HCT116 (cell line): ENCODE measurements around the gene ANXA2. TPM values are rescaled to one million over a fixed set of nuclear protein-coding genes. Genes with fewer than 3 reads are reported as not detected.

Experiments used
- ATAC-seq: fragments of 200-7000 bp; cut with Tn5 transposase; 2 replicates; pipeline ENCODE4 v1.9.1; 2020; ENCODE audit warnings: mild to moderate bottlenecking, moderate library complexity
- BruUV-seq: library from RNA; stranded (reverse); fragments of 400-500 nt; replicated peaks from 2 replicates; lab custom pipeline; 2021; lab: Mats Ljungman, UMichigan
- CTCF ChIA-PET: fragments of 300-600 bp; sonication (Branson Sonifier 250); formaldehyde crosslinking; loops from one replicate; lab custom pipeline; 2021; ENCODE audit warnings: antibody characterized with exemption; lab: Charles Lee
- POLR2A ChIA-PET: fragments of 300-600, 350-600 bp; sonication (Branson Sonifier 250); formaldehyde crosslinking; loops from one replicate; lab custom pipeline; 2021; ENCODE audit warnings: antibody characterized with exemption; lab: Charles Lee
- RAD21 ChIA-PET, 2 experiments: fragments of 300-600 bp; sonication (Branson Sonifier 250); formaldehyde crosslinking; loops; one replicate each; lab custom pipeline; 2023; ENCODE audit warnings: low total read pairs in 2 of 2; ENCODE audit not compliant: uncharacterized antibody in 2 of 2, unreplicated experiment in 2 of 2, low non-redundant PET in 1 of 2; lab: Charles Lee
- DNase-seq: peaks from one replicate; pipeline ENCODE4 v3.0.0-alpha.2; 2010; ENCODE audit warnings: low read depth, low spot score
- H2AFZ ChIP-seq: fragments of 200-600 bp; shearing (Covaris generic), sonication (generic); 2 replicates; pipeline ENCODE4 v1.6.1; 2017; ENCODE audit warnings: low read depth, mixed run types, mixed read lengths, antibody characterized with exemption, low read length; ENCODE audit not compliant: poor library complexity, severe bottlenecking
- H3K27ac ChIP-seq: 2 replicates; pipeline ENCODE4 v1.5.1; 2012; ENCODE audit warnings: low read depth, low read length
- H3K27me3 ChIP-seq: fragments of 200-600 bp; sonication (generic); 2 replicates; pipeline ENCODE4 v1.6.1; 2016; ENCODE audit warnings: mixed run types, low read length, mixed read lengths; ENCODE audit not compliant: insufficient read depth
- H3K36me3 ChIP-seq, 2 experiments: fragments of 200-500 bp in 1 of 2; fragments of 200-600 bp in 1 of 2; sonication (Bioruptor generic) in 1 of 2; sonication (generic) in 1 of 2; 2 replicates each; pipeline versions ENCODE4 v1.5.1 to v1.6.1; 2014 to 2016; ENCODE audit warnings: low read length in 2 of 2, inconsistent platforms in 1 of 2, mixed read lengths in 1 of 2, mixed run types in 1 of 2; ENCODE audit not compliant: insufficient read depth in 2 of 2, control insufficient read depth in 1 of 2
- H3K4me1 ChIP-seq, 2 experiments: fragments of 200-600 bp in 1 of 2; sonication (generic) in 1 of 2; 2 replicates each; pipeline versions ENCODE4 v1.5.1 to v1.6.1; 2012 to 2017; ENCODE audit warnings: low read length in 2 of 2, inconsistent platforms in 1 of 2, mild to moderate bottlenecking in 1 of 2, mixed read lengths in 1 of 2, mixed run types in 1 of 2, moderate library complexity in 1 of 2; ENCODE audit not compliant: insufficient read depth in 2 of 2, control insufficient read depth in 1 of 2
- H3K4me2 ChIP-seq: fragments of 200-600 bp; sonication (generic); 2 replicates; pipeline ENCODE4 v1.6.1; 2017; ENCODE audit warnings: mixed run types, low read length, mixed read lengths
- H3K4me3 ChIP-seq, 2 experiments: fragments of 200-600 bp in 1 of 2; sonication (generic) in 1 of 2; replicated peaks in 1 of 2; 2 replicates each; pipeline ENCODE4 v1.5.1; 2011 to 2016; ENCODE audit warnings: low read length in 2 of 2, control low read depth in 1 of 2, low read depth in 1 of 2, mild to moderate bottlenecking in 1 of 2, mixed read lengths in 1 of 2, mixed run types in 1 of 2
- H3K79me2 ChIP-seq: fragments of 200-600 bp; sonication (generic); 2 replicates; pipeline ENCODE4 v1.6.1; 2017; ENCODE audit warnings: mild to moderate bottlenecking, mixed run types, low read length, moderate library complexity, mixed read lengths; ENCODE audit not compliant: insufficient read depth
- H3K9ac ChIP-seq: fragments of 200-600 bp; sonication (generic); 2 replicates; pipeline ENCODE4 v1.6.1; 2016; ENCODE audit warnings: low read length, mixed read lengths
- H3K9me2 ChIP-seq: fragments of 200-600 bp; sonication (generic), shearing (Covaris generic); 2 replicates; pipeline ENCODE4 v1.6.1; 2017; ENCODE audit warnings: mixed run types, mild to moderate bottlenecking, moderate library complexity; ENCODE audit not compliant: insufficient read depth
- H3K9me3 ChIP-seq, 2 experiments: fragments of 200-500 bp in 1 of 2; fragments of 200-600 bp in 1 of 2; sonication (Bioruptor generic) in 1 of 2; sonication (generic) in 1 of 2; 2 replicates each; pipeline ENCODE4 v1.6.1; 2014 to 2017; ENCODE audit warnings: low read length in 2 of 2, mixed read lengths in 2 of 2, inconsistent platforms in 1 of 2, low read depth in 1 of 2, mild to moderate bottlenecking in 1 of 2, mixed run types in 1 of 2, moderate library complexity in 1 of 2; ENCODE audit not compliant: control insufficient read depth in 1 of 2, insufficient read depth in 1 of 2
- H4K20me1 ChIP-seq: fragments of 200-600 bp; sonication (generic), shearing (Covaris generic); 2 replicates; pipeline ENCODE4 v1.6.1; 2017; ENCODE audit warnings: mixed run types, mild to moderate bottlenecking, moderate library complexity; ENCODE audit not compliant: insufficient read depth
- CEBPB ChIP-seq: IDR thresholded peaks from 2 replicates; pipeline ENCODE4 v1.6.1; 2012; ENCODE audit warnings: low read depth
- EGR1 ChIP-seq: IDR thresholded peaks from 2 replicates; pipeline ENCODE4 v1.6.1; 2012; ENCODE audit warnings: low read depth
- ELF1 ChIP-seq: IDR thresholded peaks from 2 replicates; pipeline ENCODE4 v1.6.1; 2012; ENCODE audit warnings: low read depth, borderline replicate concordance
- EZH2phosphoT487 ChIP-seq: fragments of 200-600 bp; IDR thresholded peaks from 2 replicates; pipeline ENCODE4 v1.6.1; 2018; ENCODE audit warnings: antibody characterized with exemption, borderline replicate concordance
- FOSL1 ChIP-seq: IDR thresholded peaks from 2 replicates; pipeline ENCODE4 v1.6.1; 2012; ENCODE audit warnings: low read depth
- POLR2A ChIP-seq: IDR thresholded peaks from 2 replicates; pipeline ENCODE4 v1.7.0; 2011; ENCODE audit warnings: borderline replicate concordance; ENCODE audit not compliant: insufficient read depth, insufficient read length; ENCODE audit errors: extremely low read depth
- POLR2AphosphoS5 ChIP-seq: IDR thresholded peaks from 2 replicates; pipeline ENCODE4 v1.6.1; 2011; ENCODE audit warnings: mild to moderate bottlenecking, low read depth, low read length, moderate library complexity
- SP1 ChIP-seq: IDR thresholded peaks from 2 replicates; pipeline ENCODE4 v1.6.1; 2012; ENCODE audit warnings: low read depth
- TCF7L2 ChIP-seq: IDR thresholded peaks from 2 replicates; pipeline ENCODE4 v1.7.0; 2011; ENCODE audit warnings: borderline replicate concordance, inconsistent platforms; ENCODE audit not compliant: insufficient read depth, insufficient read length; ENCODE audit errors: extremely low read depth
- YY1 ChIP-seq: IDR thresholded peaks from 2 replicates; pipeline ENCODE4 v1.6.1; 2011; ENCODE audit warnings: low read length, low read depth, moderate library complexity, mild to moderate bottlenecking; ENCODE audit not compliant: insufficient replicate concordance; ENCODE audit errors: extremely low read depth
- ZFX ChIP-seq: fragments of 450-650 bp; IDR thresholded peaks from 2 replicates; pipeline ENCODE4 v1.6.1; 2017
- intact Hi-C: fragments of 100-400 bp; cut with micrococcal nuclease; formaldehyde crosslinking; loops from 2 replicates; pipeline ENCODE4 v1.10.0; 2022
- total RNA-seq: library from RNA; stranded (reverse); gene quantifications from one replicate; pipeline ENCODE4 v1.2.1, GENCODE V29; 2021; ENCODE audit not compliant: unreplicated experiment
- TF ChIP-seq, protein P1 (sequence below): IDR thresholded peaks from 2 replicates; pipeline ENCODE4 v1.6.1; 2012

Gene ANXA2
- total RNA-seq, 1 experiment from 2014 or later, result 1,298 TPM

DNA sequence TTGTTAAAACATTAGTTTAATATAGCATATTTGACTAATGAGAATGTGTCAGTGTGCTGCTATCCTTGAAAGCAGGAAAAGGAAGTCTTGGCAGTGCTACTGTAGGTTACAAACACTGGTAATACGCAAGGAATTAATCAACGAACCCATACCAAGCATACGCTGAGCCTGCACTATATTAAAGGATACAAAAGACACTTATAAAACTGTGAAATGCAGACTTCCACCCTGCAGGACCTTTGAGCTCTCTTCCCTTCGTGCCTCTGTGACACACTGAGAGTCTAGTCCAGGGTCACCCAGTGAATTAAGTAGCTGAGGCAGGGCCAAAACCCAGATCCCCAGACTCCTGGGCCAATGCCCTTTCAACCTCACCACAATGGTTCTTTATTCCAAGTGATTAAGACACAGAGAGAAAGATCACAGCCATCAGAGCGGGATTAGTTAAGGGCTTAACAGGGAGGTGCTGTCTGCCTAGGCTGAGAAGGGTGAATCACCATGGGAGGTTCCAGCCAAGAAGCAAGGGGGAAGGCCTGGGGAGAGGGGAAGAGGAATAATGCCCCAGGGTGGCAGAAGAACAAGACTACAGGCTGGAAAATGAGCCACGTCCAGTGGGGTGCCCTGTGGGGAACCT, 6.8 kb downstream of the ANXA2 start:
- TF ChIP-seq YY1 (peak; percentile 46), POLR2AphosphoS5 (peak; percentile 53; the same call in 1 of the 2 replicates), TCF7L2 (peak; percentile 92), SP1 (no peak), ZFX (no peak)
- TF ChIP-seq, all 23 proteins: peak for 3
- H3K27me3 ChIP-seq, result no peaks in the 10 kb centered on the region
- no peaks in the 10 kb centered on the region for H3K9me2 ChIP-seq
- H3K9me3 ChIP-seq, result no peaks in the 10 kb centered on the region
- BruUV-seq, result no TSS peak
- peak; percentile 87 for DNase-seq
- ChIA-PET CTCF (no interaction called here), POLR2A (interaction anchor here (0.7 to 5.7 kb wide), 2 partner anchors 9 to 17 kb away, joined by 3 to 70 read pairs; no protein-coding TSS in a partner anchor), RAD21 (no interaction called here)
- H3K27ac ChIP-seq, result peak overlapping the region; percentile 96
- peaks cover 32% of the 10 kb centered on the region; the same call in 1 of the 2 replicates for H4K20me1 ChIP-seq
- intact Hi-C loops, result no loop called here
- H2AFZ ChIP-seq, result no peak overlapping the region
- H3K36me3 ChIP-seq, result peaks cover 2 to 65% of the 10 kb centered on the region in 2 experiments
- peak overlapping the region; percentile 92 for H3K4me2 ChIP-seq
- H3K9ac ChIP-seq, result peak overlapping the region; percentile 97
- H3K79me2 ChIP-seq, result peaks cover 92% of the 10 kb centered on the region
- ATAC-seq, result peak; percentile 66
- peaks cover 75 to 97% of the 10 kb centered on the region in 2 experiments for H3K4me1 ChIP-seq
- peak overlapping the region; percentile 4 to 61 for H3K4me3 ChIP-seq

DNA sequence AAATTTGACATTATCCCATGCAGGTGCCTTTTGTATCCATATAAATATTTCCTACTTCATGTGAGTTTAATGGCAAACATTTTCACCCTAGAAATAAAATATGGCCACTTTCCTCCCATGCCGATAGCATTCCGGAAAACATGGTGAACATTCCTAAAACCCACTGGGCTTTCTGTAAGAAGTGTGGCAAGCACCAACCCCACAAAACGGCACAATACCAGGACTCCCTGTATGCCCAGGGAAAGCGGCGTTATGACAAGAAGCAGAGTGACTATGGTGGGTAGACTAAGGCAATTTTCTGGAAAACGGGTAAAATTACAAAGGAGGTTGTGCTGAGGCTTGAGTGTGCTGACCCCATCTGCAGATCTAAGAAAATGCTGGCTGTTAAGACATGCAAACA, 7.6 kb downstream of the ANXA2 start:
- Histone ChIP-seq H3K27ac (peak overlapping the region; percentile 96; the same call in 1 of the 2 replicates), H3K9ac (peak overlapping the region; percentile 97), H4K20me1 (peaks cover 32% of the 10 kb centered on the region; the same call in 1 of the 2 replicates), H3K4me2 (peak overlapping the region; percentile 92), H3K36me3 (peaks cover 0 to 62% of the 10 kb centered on the region in 2 experiments; a peak in 3 of 4 replicates), H2AFZ (no peak overlapping the region), H3K27me3 (no peaks in the 10 kb centered on the region), H3K4me3 (no peak overlapping the region), H3K79me2 (peaks cover 92% of the 10 kb centered on the region)
- ChIA-PET POLR2A (interaction anchor here (5.7 kb wide), 1 partner anchor 16 kb away, joined by 70 read pairs; no protein-coding TSS in a partner anchor), CTCF (no interaction called here)
- ATAC-seq (no peak), DNase-seq (no peak)
- intact Hi-C loops, result no loop called here
- no TSS peak for BruUV-seq
- TF ChIP-seq EZH2phosphoT487 (no peak), CEBPB (no peak), POLR2A (no peak), ELF1 (no peak), FOSL1 (no peak), EGR1 (no peak)
- TF ChIP-seq, protein P1, sequence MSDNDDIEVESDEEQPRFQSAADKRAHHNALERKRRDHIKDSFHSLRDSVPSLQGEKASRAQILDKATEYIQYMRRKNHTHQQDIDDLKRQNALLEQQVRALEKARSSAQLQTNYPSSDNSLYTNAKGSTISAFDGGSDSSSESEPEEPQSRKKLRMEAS, result no peak
- TF ChIP-seq, all 23 proteins: peak for 0
- RAD21 ChIA-PET, result no interaction called here
- Histone ChIP-seq H3K9me3 (no peaks in the 10 kb centered on the region), H3K9me2 (no peaks in the 10 kb centered on the region), H3K4me1 (peaks cover 68 to 94% of the 10 kb centered on the region in 2 experiments)
